ENCODE data around the gene SLC7A8.

SLC7A8 gene

GRCh38 chr14:23217032-23218020, 33.9 kb upstream of the SLC7A8 start:
- Mint-ChIP-seq H3K27me3 (ENCODE audit: low read depth, poor library complexity) (peaks cover 13% of the 10 kb centered on the region), H3K4me1 (no peaks in the 10 kb centered on the region), H3K4me3 (no peak overlapping the region), H3K9me3 (peaks cover 32% of the 10 kb centered on the region), H3K27ac (peak overlapping the region; percentile 58), H3K36me3 (ENCODE audit: low read depth) (peaks cover 11% of the 10 kb centered on the region)
- DNase-seq: no peak
- no peak for TF ChIP-seq CTCF (IDR thresholded peaks at IDR 0.05)

GRCh38 chr14:23215421-23215820, 32.0 kb upstream of the SLC7A8 start:
- Mint-ChIP-seq H3K9me3 (peaks cover 21% of the 10 kb centered on the region), H3K36me3 (ENCODE audit: low read depth) (peaks cover 11% of the 10 kb centered on the region), H3K27ac (no peak overlapping the region), H3K27me3 (ENCODE audit: low read depth, poor library complexity) (peaks cover 6% of the 10 kb centered on the region), H3K4me3 (no peak overlapping the region), H3K4me1 (no peaks in the 10 kb centered on the region)
- no peak for DNase-seq
- no peak for TF ChIP-seq CTCF (IDR thresholded peaks at IDR 0.05)

- TF ChIP-seq CTCF (IDR thresholded peaks at IDR 0.05): no peak
- H3K9me3 Mint-ChIP-seq: peaks cover 11% of the 10 kb centered on the region
- H3K4me1 Mint-ChIP-seq: peaks cover 17% of the 10 kb centered on the region
- H3K4me3 Mint-ChIP-seq: no peak overlapping the region
- H3K36me3 Mint-ChIP-seq (ENCODE audit: low read depth): peaks cover 3% of the 10 kb centered on the region
- H3K27me3 Mint-ChIP-seq (ENCODE audit: low read depth, poor library complexity): peaks cover 11% of the 10 kb centered on the region
- no peak overlapping the region for H3K27ac Mint-ChIP-seq
- DNase-seq: no peak
These were observed 26.4 kb upstream of the SLC7A8 start for GRCh38 chr14:23209651-23210423.

- Mint-ChIP-seq H3K9me3 (peaks cover 11% of the 10 kb centered on the region), H3K27ac (no peak overlapping the region), H3K36me3 (ENCODE audit: low read depth) (no peaks in the 10 kb centered on the region), H3K4me3 (no peak overlapping the region), H3K4me1 (peaks cover 17% of the 10 kb centered on the region), H3K27me3 (ENCODE audit: low read depth, poor library complexity) (peaks cover 5% of the 10 kb centered on the region)
- no peak for DNase-seq
- no peak for TF ChIP-seq CTCF (IDR thresholded peaks at IDR 0.05)
These were observed 24.9 kb upstream of the SLC7A8 start for GRCh38 chr14:23208324-23208723.

GRCh38 chr14:23207146-23207540, 23.7 kb upstream of the SLC7A8 start:
- H3K4me1 Mint-ChIP-seq: peaks cover 17% of the 10 kb centered on the region
- no peak overlapping the region for H3K27ac Mint-ChIP-seq
- H3K9me3 Mint-ChIP-seq: peaks cover 13% of the 10 kb centered on the region
- TF ChIP-seq CTCF (IDR thresholded peaks at IDR 0.05): no peak
- H3K36me3 Mint-ChIP-seq (ENCODE audit: low read depth): no peaks in the 10 kb centered on the region
- peaks cover 5% of the 10 kb centered on the region for H3K27me3 Mint-ChIP-seq (ENCODE audit: low read depth, poor library complexity)
- no peak overlapping the region for H3K4me3 Mint-ChIP-seq
- no peak for DNase-seq
